Thymus (tissue), 11 donors: ENCODE measurements around the gene PCDHGA1. TPM values are rescaled to one million over a fixed set of nuclear protein-coding genes. Genes with fewer than 3 reads are reported as not detected.
A peak's percentile ranks its signal among the peaks of the same experiment; 100 is the strongest.
"Not testable (repeated sequence)": the region's sequence is repeated elsewhere in the genome, so short reads cannot be mapped to it uniquely, and the experiment has no call there.

Experiments used
- DNase-seq, 9 donors: peaks; one replicate each; pipeline ENCODE4 v3.0.0-alpha.2; 2013; ENCODE audit warnings: low spot score in 9 of 9, low read depth in 6 of 9, missing footprints in 1 of 9
- H3K27ac ChIP-seq, 2 donors: one replicate each; pipeline ENCODE4 v1.5.1; 2013; ENCODE audit warnings: control low read depth in 1 of 2, low read depth in 1 of 2, low read length in 1 of 2, mild to moderate bottlenecking in 1 of 2, moderate library complexity in 1 of 2
- H3K27me3 ChIP-seq, 2 donors: one replicate each; pipeline ENCODE4 v1.5.1; 2013; ENCODE audit warnings: low read length in 1 of 2; ENCODE audit not compliant: control insufficient read depth in 2 of 2, insufficient read depth in 1 of 2
- H3K36me3 ChIP-seq, 2 donors: one replicate each; pipeline ENCODE4 v1.5.1; 2013; ENCODE audit warnings: low read length in 1 of 2, mild to moderate bottlenecking in 1 of 2, moderate library complexity in 1 of 2; ENCODE audit not compliant: control insufficient read depth in 2 of 2, insufficient read depth in 2 of 2
- H3K4me1 ChIP-seq, 2 donors: one replicate each; pipeline ENCODE4 v1.5.1; 2013; ENCODE audit warnings: low read length in 2 of 2; ENCODE audit not compliant: control insufficient read depth in 2 of 2, insufficient read depth in 2 of 2
- H3K4me3 ChIP-seq, 2 donors: one replicate each; pipeline ENCODE4 v1.5.1; 2013; ENCODE audit warnings: low read length in 2 of 2, control low read depth in 1 of 2, mild to moderate bottlenecking in 1 of 2
- H3K9me3 ChIP-seq, 2 donors: one replicate each; pipeline ENCODE4 v1.5.1; 2013; ENCODE audit warnings: low read length in 1 of 2, mild to moderate bottlenecking in 1 of 2; ENCODE audit not compliant: control insufficient read depth in 2 of 2, insufficient read depth in 1 of 2
- WGBS: extraction: QIAGEN DNeasy Blood & Tissue Kit; methylation state at CpG from one replicate; pipeline ENCODE4 v1.1.7; 2013; 5-methylcytosine and 5-hydroxymethylcytosine counted together
- polyA plus RNA-seq: library from polyadenylated mRNA; stranded (reverse); fragments of 200-250 nt; gene quantifications from one replicate; pipeline ENCODE4 v1.2.3, GENCODE V29; 2013
- total RNA-seq: library from RNA; stranded (reverse); fragments of 120-200 nt; gene quantifications from one replicate; pipeline ENCODE4 v1.2.4, GENCODE V29; 2013
- donor health status: healthy.

The PCDHGA1 gene
- total and polyA plus RNA-seq, 2 donors, result 0.09 to 0.16 TPM

- Histone ChIP-seq H3K36me3 (no peaks in the 10 kb centered on the region), H3K27me3 (peaks cover 2 to 67% of the 10 kb centered on the region in 2 donors), H3K9me3 (peaks cover 8 to 37% of the 10 kb centered on the region in 2 donors), H3K27ac (no peak overlapping the region), H3K4me1 (no peaks in the 10 kb centered on the region), H3K4me3 (no peak overlapping the region)
- DNase-seq, result no peak
- 28% methylated on average over 15 of the region's 15 CpGs for WGBS
These were observed 68.3 kb downstream of the PCDHGA1 start for GRCh38 chr5:141398608-141399007.

- H3K36me3 ChIP-seq, result no peaks in the 10 kb centered on the region
- H3K27ac ChIP-seq, result no peak overlapping the region
- peaks cover 2 to 67% of the 10 kb centered on the region in 2 donors for H3K27me3 ChIP-seq
- H3K4me1 ChIP-seq, result no peaks in the 10 kb centered on the region
- no peak for DNase-seq
- no peak overlapping the region for H3K4me3 ChIP-seq
- 38% methylated on average over 61 of the region's 61 CpGs for WGBS
- H3K9me3 ChIP-seq, result peaks cover 4 to 28% of the 10 kb centered on the region in 2 donors
These were observed 69.4 kb downstream of the PCDHGA1 start for GRCh38 chr5:141399555-141400258.

GRCh38 chr5:141402553-141403243 is 72.4 kb downstream of the PCDHGA1 start, which contains the start of gene PCDHGA9:
TSS of gene PCDHGA9 (plus strand) at chr5:141402778. CDS start at chr5:141402953, 175 bp downstream.
- Histone ChIP-seq H3K9me3 (peaks cover 4 to 27% of the 10 kb centered on the region in 2 donors), H3K27ac (no peak within 1 kb of the TSS)
- 23% methylated on average over 27 of the region's 27 CpGs for WGBS

GRCh38 chr5:141403387-141403786 is 73.1 kb downstream of the PCDHGA1 start:
- H3K9me3 ChIP-seq, result peaks cover 7 to 34% of the 10 kb centered on the region in 2 donors
- no peak overlapping the region for H3K4me3 ChIP-seq
- peaks cover 5 to 70% of the 10 kb centered on the region in 2 donors for H3K27me3 ChIP-seq
- no peak overlapping the region for H3K27ac ChIP-seq
- H3K36me3 ChIP-seq, result no peaks in the 10 kb centered on the region
- no peaks in the 10 kb centered on the region for H3K4me1 ChIP-seq
- 37% methylated on average over 22 of the region's 22 CpGs for WGBS
- no peak for DNase-seq

More at GRCh38 chr5:141402553-141403243, 72.4 kb downstream of the PCDHGA1 start, which contains the start of gene PCDHGA9:
- H3K4me1 ChIP-seq, result no peaks in the 10 kb centered on the region
- H3K4me3 ChIP-seq, result no peak within 1 kb of the TSS
- H3K27me3 ChIP-seq, result peaks cover 3 to 68% of the 10 kb centered on the region in 2 donors
- H3K36me3 ChIP-seq, result no peaks in the 10 kb centered on the region
- peak in 1 of 9 donors; percentile 27 for DNase-seq

- H3K4me1 ChIP-seq, H3K27ac ChIP-seq, H3K36me3 ChIP-seq: not testable (repeated sequence)
- Histone ChIP-seq H3K9me3 (peaks cover 13 to 32% of the 10 kb centered on the region in 2 donors), H3K4me3 (peak within 1 kb of the TSS in 1 of 2 donors; percentile 25), H3K27me3 (peaks cover 19 to 79% of the 10 kb centered on the region in 2 donors)
- WGBS, result 17% methylated on average over 51 of the region's 51 CpGs
- peak in 1 of 9 donors; percentile 46 for DNase-seq
These were observed 77.6 kb downstream of the PCDHGA1 start, which contains the start of gene PCDHGB6 for GRCh38 chr5:141407790-141408505. TSS of gene PCDHGB6 (plus strand) at chr5:141408021. CDS start at chr5:141408203, 182 bp downstream.

GRCh38 chr5:141409598-141410306 is 79.4 kb downstream of the PCDHGA1 start:
- no peak overlapping the region for H3K4me3 ChIP-seq
- no peaks in the 10 kb centered on the region for H3K36me3 ChIP-seq
- peaks cover 31 to 79% of the 10 kb centered on the region in 2 donors for H3K27me3 ChIP-seq
- WGBS, result 35% methylated on average over 64 of the region's 64 CpGs
- H3K27ac ChIP-seq, result no peak overlapping the region
- DNase-seq, result no peak
- H3K9me3 ChIP-seq, result peaks cover 13 to 34% of the 10 kb centered on the region in 2 donors
- peaks cover 0 to 4% of the 10 kb centered on the region in 2 donors for H3K4me1 ChIP-seq

GRCh38 chr5:141411575-141411974 is 81.3 kb downstream of the PCDHGA1 start:
- WGBS, result 71% methylated on average over 3 of the region's 3 CpGs
- H3K4me3 ChIP-seq, result no peak overlapping the region
- no peaks in the 10 kb centered on the region for H3K36me3 ChIP-seq
- no peak overlapping the region for H3K27ac ChIP-seq
- peaks cover 38 to 89% of the 10 kb centered on the region in 2 donors for H3K27me3 ChIP-seq
- no peak for DNase-seq
- H3K4me1 ChIP-seq, result peaks cover 0 to 4% of the 10 kb centered on the region in 2 donors
- H3K9me3 ChIP-seq, result peaks cover 13 to 34% of the 10 kb centered on the region in 2 donors

GRCh38 chr5:141412854-141413539 is 82.7 kb downstream of the PCDHGA1 start, which contains the start of gene PCDHGA10:
TSS of gene PCDHGA10 (plus strand) at chr5:141412987. CDS start at chr5:141413176, 189 bp downstream.
- DNase-seq, result peak in 3 of 9 donors; percentile 32 to 67 (median 55)
- Histone ChIP-seq H3K4me3 (peak within 1 kb of the TSS; percentile 29 to 39), H3K4me1 (peaks cover 0 to 4% of the 10 kb centered on the region in 2 donors), H3K27ac (no peak within 1 kb of the TSS), H3K9me3 (peaks cover 13 to 30% of the 10 kb centered on the region in 2 donors), H3K36me3 (no peaks in the 10 kb centered on the region), H3K27me3 (peaks cover 44 to 94% of the 10 kb centered on the region in 2 donors)
- WGBS, result 12% methylated on average over 31 of the region's 31 CpGs
